ENCODE measurements around the gene PHF13.
"Not testable (repeated sequence)": the region's sequence is repeated elsewhere in the genome, so short reads cannot be mapped to it uniquely, and the experiment has no call there.

PHF13 gene

DNA sequence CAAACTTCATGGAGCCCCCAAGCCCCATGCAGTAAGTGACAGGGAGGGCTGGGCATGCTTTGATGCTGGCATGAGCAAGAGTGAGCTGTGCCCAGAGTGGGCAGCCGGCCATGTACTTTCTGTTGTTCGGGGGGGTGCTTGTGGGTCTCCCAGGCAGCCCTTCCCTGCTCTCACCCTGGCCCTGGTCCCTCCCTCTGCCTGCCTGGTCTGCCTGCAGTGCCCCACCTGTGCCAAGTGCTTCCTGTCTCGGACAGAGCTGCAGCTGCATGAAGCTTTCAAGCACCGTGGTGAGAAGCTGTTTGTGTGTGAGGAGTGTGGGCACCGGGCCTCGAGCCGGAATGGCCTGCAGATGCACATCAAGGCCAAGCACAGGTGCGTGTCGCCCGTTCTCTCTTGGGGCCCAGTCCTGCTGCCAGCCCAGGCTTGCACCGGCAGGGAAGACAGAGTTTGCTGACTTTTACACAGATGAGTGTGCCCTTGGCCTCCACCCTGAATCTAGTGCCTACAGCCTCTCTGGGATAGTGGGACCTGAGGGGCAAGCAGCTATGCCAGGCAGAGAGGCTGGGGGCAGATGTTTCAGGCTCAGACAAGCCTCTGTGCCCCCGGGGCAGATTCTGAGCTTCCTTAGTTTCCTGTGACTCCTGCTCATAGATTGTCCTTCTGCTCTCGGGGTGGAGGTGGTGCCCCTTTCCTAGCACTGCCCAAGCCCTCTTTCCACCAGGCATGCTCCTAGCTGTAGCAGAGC, 26.1 kb upstream of the PHF13 start:
- no peak for DNase-seq (ENCODE audit: low spot score)

- DNase-seq (ENCODE audit: low spot score): no peak
These were observed 25.2 kb upstream of the PHF13 start for GRCh38 chr1:6588128-6588892.

GRCh38 chr1:6588893-6589520, 24.5 kb upstream of the PHF13 start:
- no peak for DNase-seq (ENCODE audit: low spot score)

DNA sequence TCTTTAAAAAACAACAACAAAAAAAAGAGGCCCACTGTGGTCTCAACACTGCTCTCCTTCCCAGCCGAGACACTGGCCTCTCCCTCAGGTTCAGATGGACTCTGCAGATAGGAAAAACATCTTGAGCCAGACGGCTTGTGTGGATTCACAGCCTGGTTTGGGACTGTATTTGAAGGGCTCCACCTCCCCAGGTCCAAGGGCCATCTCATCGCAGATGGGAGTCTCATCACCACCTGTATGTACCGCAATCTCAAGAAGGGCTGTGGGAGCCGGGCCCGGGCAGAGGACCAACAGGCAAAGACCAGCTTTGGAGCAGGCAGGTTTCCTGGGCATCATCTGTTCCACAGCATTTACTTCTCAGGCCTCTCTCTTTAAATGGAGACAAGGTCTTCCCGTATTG, 23.5 kb upstream of the PHF13 start:
- no peak for DNase-seq (ENCODE audit: low spot score)

DNA sequence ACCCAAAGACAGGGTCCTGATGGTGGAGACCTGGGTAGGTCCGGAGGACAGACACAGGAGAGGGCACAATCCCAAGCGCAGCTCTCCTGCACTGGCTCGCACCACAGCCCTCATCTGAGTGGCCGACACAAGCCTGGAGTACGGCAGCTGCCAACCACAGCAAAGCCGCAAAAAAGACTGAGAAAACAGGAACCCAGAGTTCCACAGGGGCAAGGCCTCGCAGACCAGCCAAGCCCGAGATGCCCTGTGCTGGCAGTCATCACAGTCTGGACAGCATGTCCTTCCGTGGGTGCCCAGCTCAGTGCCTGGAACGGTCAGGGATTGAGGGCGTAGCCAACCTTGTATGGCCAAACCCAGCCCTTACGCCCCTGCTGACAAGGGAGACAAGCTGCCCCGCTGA, 22.3 kb upstream of the PHF13 start:
- no peak for DNase-seq (ENCODE audit: low spot score)

- no peak for DNase-seq (ENCODE audit: low spot score)
These were observed 21.9 kb upstream of the PHF13 start for GRCh38 chr1:6591644-6592043.

- no peak for DNase-seq (ENCODE audit: low spot score)
These were observed 21.1 kb upstream of the PHF13 start for GRCh38 chr1:6592441-6592840.

DNA sequence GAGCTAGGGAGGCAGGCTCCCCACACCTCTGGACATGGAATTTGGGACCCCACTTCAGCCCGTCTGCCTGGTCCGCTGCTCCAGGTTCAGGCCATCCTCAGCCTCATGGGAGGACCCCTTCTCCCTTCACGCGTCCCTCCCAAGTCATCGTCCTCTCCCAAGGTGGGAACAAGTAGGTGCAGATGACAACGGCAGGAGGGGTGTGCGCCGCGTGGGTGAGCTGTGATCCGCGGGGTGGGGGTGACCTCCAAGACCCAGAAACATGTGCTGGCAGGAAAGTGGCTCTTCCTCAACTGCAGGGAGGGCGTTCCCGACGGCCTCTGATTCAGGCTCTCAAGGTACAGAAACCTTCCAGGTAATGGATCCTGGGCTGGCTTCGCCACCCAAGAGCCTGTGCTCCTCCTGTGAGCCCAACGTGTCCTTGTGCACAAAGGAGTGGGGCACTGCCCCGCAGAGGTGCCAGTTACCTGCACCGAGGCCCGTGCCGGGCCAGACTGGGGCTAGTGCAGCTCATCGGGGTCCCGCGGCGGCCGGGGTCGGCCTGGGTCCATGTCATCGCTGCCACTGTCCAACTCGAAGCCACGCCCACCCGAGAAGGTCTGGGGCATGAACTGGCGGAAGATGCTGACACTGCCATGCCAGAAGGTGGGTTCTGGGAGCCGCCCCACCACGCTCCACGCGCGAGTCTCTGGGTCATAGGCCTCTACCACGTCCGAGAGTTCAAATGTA, 20.5 kb upstream of the PHF13 start:
- no peak for DNase-seq (ENCODE audit: low spot score)

DNA sequence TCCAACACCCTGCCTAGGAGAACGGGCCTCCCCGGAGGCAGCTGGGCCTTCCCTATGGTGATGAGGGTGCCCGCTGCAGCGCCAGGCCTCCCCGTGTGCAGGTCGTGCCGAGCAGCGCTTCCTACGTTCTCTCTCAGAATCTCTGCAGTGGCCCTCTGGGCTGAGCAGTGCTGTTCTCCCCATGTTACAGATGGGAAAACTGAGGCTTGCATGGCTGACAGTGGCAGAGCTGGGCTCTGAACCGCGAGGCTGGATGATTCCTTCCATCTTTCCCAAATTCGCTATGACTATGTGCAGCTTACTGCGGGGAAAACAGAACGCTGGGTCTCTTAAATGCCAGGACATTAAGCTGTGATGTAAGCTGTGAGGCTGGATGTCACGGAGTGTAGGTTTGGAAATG, 19.7 kb upstream of the PHF13 start:
- no peak for DNase-seq (ENCODE audit: low spot score)

DNA sequence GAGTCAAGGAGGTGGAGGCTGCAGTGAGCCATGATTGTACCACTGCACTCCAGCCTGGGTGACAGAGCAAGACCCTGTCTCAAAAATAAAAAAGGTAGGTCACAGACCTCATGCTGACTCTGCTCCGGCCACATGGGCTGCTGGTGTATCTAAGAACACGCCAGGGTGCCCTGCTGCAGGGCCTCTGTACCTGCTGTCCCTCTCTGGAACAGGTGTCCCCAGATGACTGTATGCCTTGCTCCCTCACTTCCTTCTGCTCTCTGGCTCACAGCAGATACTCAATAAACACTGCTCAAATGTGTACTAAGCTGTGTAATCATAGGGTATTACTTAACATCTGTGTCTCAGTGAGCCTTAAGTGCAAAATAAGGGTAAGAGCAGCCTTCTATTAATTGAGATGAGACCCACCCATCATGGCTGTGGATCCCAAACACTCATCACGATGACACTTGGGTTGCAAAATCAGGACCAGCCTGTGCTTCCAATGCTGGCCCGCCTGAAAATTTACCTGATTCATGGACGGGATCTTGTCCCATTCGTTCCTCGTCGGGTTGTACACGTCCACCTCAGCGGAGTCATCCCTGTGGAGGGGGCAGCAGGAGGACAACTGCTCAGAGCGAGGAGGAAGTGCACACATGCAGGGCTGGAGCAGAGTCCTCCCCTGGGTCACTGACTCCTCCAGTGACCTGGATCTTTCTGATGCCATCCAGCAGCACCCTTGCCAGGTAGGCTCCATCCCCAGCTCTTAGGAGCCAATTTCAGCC, 18.4 kb upstream of the PHF13 start:
- no peak for DNase-seq (ENCODE audit: low spot score)

DNA sequence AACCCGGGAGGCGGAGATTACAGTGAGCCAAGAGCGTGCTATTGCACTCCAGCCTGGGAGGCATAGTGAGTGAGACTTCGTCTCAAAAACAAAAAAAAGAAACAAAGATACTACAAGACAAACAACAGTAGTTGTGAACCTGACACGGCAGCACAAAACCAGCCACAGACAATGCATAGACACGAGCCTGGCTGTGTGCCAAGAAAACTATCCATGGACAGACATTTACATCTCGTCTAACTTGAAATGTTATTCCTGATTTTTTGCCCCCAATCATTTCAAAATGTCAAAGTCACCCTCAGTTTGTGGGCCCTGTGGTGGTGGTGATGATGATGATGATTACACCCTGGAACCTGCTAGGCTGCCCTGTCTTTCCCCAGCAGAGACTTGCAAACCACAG, 17.2 kb upstream of the PHF13 start:
- no peak for DNase-seq (ENCODE audit: low spot score)

- no peak for DNase-seq (ENCODE audit: low spot score)
These were observed 16.4 kb upstream of the PHF13 start for GRCh38 chr1:6596886-6597776.

DNA sequence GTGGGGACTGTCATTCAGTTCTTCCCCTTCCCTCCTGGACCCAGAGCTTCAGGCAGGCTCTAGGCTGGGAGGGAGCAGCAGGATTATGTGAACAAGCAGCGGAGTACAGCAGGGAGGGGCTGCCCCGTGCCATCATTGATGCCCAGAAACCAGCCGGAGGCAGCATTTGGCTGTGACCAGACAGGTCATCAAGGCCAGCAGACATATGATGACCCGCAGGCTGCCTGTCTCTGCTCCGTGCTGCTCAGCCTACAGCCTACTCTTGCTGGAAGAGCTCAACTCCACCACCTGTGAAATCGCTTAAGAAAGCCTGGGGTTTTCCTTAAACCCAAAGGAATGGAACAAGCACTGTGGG, 15.8 kb upstream of the PHF13 start:
- no peak for DNase-seq (ENCODE audit: low spot score)

- no peak for DNase-seq (ENCODE audit: low spot score)
These were observed 14.2 kb upstream of the PHF13 start for GRCh38 chr1:6599141-6599975.

DNA sequence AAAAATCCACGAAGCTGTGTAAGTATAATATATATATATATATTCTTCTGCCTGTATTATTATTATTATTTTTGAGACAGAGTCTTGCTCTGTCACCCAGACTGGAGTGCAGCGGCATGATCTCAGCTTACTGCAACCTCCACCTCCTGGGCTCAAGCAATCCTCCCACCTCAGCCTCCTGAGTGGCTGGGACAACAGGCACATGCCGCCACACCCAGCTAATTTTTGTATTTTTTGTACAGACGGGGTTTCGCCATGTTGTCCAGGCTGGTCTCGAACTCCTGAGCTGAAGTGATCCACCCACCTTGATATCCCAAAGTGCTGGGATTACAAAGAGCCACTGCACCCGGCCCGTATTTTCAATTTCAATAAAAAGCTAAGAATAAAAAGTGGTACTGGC, 13.5 kb upstream of the PHF13 start:
- DNase-seq (ENCODE audit: low spot score): not testable (repeated sequence)

GRCh38 chr1:6600410-6601048, 13.0 kb upstream of the PHF13 start:
- DNase-seq (ENCODE audit: low spot score): no peak

DNA sequence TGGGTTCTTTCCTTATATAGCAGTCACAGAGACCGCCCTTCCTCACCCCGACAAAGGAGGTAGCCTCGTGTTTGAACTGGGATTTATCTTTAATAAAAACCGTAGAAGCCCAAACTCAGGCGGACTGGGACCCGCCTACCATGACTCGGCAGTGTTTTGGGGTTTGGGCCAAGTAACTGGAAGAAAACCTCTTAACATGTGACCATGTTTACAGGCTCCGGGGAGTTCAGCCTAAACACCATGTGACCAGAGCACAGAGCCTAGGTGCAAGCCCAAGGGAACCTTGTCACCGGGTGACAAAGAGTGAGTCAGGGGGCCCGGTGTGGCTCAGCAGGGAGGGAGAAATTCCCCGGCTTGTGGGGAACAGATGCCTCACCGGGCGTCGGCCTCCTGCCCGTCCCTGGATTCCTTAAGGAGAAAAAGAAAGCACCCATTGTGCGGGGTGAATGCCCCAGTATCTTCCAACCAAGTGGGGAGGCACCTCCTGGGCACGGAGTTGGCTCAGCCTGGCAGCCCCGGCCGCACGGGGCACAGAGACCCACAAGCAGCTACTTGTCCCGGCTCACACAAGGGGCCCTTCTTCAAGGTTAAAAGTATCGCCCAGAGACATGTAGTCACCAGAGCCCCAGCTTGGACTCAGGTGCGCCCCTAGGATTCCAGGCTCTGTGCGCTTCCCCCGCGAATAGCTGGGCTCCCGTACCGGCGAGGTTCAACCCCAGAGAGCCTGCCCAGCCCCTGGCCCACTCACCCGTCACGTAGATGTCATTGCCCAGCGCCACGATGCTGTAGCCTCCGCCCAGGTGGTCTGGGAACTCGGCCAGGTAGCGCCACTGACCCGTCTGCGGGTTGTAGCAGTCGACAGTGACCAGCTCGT, 12.2 kb upstream of the PHF13 start:
- no peak for DNase-seq (ENCODE audit: low spot score)

DNA sequence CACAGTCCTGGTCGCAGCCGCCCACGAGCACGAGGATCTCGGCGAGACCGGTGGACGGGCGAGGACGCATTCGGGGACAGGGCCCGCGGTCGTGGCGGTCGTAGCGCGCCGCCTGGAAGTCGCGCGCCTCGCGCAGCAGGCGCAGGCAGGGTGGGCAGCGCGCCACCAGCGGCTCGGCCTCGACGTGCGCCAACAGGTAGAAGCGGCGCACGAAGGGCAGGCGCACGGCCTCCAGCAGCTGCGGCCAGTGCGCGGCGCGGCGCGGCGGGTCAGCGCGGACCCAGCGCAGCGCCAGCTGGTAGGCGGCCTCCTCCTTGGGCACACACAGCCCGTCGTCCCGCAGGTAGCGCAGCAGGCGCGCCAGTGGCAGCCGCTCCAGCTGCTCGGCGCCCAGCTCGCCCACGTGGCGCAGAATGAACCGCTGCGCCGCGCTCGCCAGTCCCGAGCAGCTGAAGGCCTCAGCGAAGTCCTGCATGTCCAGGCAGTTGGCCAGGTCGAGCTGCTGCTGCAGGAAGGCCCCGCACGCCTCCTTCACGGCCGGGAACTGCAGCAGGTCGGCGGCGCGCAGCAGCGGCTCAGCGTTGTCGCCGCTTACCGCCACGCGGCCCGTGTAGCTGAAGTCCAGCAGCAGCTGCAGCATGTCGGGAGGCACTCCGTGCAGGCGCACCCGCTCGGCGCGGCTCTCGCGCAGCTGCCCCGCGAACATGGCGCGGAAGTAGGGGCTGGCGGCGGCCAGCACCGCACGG, 11.4 kb upstream of the PHF13 start:
- DNase-seq (ENCODE audit: low spot score): peak; percentile 86

Measured in left forelimb (tissue), 1 donor.